HG03558 (cell line): ENCODE results near the gene CYB5A.

Experiments used
- ATAC-seq: cut with Tn5 transposase; IDR thresholded peaks from one replicate; pipeline ENCODE4 v1.9.1; 2021; ENCODE audit warnings: moderate number of reproducible peaks; ENCODE audit not compliant: unreplicated experiment; ENCODE audit errors: extremely low read depth

Gene CYB5A

GRCh38 chr18:74251297-74252038, 40.3 kb downstream of the CYB5A start:
- no peak for ATAC-seq

- no peak for ATAC-seq
Observed at GRCh38 chr18:74250131-74250530, 41.6 kb downstream of the CYB5A start.

- ATAC-seq = no peak
Observed at GRCh38 chr18:74249181-74249968, 42.4 kb downstream of the CYB5A start.

DNA sequence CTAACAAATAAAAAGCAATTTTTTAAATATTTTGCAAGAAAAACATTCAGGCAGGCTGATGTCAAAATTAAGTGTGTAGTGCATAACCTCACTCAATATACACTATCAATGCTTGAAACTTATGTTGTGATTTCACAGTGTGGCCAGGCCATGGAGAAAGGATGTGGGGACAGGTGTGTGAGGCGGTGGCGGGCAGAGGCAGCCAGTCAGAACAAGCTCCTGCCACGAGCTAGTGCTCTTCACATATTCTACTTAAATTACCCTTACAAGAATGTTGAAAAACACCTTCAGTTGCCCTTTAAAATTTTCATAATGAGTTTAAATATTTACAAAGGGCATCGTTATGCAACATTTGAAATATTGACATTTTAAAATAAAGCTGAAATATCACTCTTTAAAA, 43.2 kb downstream of the CYB5A start:
- peak; percentile 88 for ATAC-seq

DNA sequence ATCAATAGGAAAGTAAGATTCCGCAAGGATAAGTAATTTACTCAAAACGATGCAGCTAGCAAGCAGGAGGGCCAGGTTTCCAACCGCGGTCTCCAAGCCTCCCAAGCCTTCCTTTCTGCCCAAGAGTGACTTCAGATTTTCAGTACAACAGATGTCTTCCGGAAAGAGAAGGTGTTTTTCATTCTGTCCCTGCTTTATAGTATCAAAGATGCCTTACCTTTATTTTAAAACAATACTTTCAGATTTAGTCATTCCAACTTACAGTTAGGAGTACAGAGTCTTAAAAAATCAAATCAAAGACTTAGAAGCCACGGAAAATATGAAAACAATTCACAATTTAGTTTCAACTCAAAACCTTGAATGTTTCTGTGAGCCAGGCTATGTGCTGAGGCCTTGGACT, 43.6 kb downstream of the CYB5A start:
- no peak for ATAC-seq

- ATAC-seq = no peak
Observed at GRCh38 chr18:74244554-74244953, 47.2 kb downstream of the CYB5A start.

DNA sequence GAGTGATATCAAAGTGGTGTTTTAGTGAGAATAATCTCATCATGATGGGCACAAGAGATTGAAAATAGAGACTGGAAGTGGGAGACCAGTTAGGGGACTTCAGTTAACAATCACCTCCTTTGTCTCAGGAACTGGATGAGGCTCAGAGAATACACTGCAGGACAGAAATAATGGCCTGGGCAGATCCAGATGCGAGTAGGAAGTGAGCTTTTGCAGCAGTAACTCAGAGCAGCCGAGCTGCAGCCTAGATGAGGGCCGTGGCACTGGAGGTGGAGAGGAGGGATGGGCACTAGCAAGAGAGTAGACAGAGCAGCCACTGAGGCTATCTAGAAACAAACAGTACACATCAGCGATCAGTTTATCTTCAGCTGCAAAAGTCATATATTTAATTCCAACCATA, 48.6 kb downstream of the CYB5A start:
- no peak for ATAC-seq

GRCh38 chr18:74242438-74243096, 49.2 kb downstream of the CYB5A start:
- no peak for ATAC-seq

DNA sequence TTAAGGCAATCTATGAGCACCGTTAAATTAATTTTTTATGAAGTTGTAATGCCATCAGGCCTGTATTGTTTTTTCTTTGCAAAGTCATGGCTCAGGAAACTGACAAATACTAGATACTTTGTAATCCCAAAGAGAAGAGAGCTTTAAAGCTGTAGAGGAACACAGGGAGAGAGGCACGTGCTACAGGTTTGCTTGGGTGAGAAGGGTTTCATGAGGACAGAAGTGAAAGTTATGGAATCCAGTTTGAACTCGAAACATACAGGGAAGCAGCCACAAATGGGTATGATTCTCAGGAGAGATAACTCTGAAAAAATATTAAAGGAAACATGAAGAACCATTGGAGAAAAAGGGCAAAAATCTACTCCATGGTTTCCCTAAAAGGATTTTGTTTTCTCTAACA, 49.8 kb downstream of the CYB5A start:
- ATAC-seq = no peak

GRCh38 chr18:74241426-74241825, 50.3 kb downstream of the CYB5A start:
- ATAC-seq = no peak

GRCh38 chr18:74239567-74239966, 52.2 kb downstream of the CYB5A start:
- no peak for ATAC-seq

DNA sequence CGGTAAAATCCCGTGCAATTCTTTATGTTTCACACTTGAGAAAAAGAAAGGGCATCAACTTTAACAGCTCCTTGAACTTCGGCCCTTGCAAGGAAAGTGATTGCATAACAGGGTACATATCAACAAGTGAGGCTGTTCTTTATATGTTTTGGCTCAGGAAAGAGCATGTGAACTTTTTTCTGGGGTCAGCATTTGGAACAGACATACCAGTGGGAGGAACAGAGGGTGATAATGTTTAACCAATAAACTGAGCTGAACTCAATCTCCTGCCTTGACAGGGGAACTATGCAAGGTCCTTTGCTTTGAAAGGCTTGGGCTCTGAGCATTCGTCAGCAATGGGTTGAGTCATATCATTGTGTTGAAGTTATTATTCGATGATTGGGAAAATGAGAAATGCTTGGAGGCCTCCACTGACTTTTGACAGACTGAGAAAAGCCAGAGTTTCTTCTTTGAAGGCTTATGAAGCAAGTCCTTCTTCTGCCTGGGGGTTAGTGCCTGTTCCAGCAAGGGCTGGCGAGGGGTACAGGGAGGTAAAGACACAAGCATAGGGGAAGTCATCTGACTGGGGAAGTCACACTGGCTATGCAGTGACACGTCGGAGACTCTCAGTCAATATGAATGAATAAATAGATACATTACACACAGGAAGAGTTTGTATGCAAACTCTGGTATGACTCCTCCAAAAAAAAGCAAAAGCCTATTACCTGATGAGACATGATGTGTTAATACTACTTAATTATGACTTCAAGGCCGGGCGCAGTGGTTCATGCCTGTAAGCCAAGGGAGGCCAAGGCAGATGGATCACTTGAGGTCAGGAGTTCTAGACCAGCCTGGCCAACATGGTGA, 57.2 kb downstream of the CYB5A start:
- ATAC-seq = no peak

GRCh38 chr18:74233933-74234325, 57.8 kb downstream of the CYB5A start:
- no peak for ATAC-seq

DNA sequence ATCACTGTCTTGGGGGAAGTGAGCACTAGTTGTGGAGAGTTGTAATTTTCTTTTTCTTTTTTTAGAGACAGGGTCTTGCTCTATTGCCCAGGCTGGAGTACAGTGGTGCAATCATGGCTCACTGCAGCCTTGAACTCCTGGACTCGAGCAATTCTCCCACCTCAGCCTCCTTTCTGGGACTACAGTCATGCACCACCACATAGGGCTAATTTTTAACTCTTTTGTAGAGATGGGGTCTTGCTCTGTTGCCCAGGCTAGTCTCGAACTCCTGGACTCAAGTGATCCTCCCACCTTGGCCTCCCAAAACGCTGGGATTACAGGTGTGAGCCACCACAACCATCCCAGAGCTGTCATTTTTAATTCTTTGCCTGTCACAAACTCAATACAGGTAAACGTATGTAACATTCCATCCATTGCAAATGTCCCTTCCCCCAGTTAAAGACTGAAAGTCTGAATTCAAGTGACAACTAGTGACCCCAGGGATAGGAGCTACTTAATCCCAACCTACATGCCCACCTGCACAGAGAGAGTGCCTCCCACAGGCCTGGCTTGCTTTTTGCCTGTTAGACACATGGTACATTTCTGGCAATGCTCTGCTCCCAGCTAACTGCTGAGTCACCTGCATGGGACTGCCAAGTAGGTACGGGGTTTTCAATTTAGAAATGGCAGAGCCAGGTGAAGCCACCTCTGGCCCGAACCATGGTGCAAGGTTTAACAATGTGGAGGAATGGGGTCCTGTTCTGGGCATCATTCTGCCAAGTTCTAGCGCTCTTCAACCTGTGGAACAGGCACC, 60.6 kb downstream of the CYB5A start:
- no peak for ATAC-seq

GRCh38 chr18:74229891-74230290, 61.9 kb downstream of the CYB5A start:
- no peak for ATAC-seq

GRCh38 chr18:74229005-74229404, 62.8 kb downstream of the CYB5A start:
- ATAC-seq = no peak

- no peak for ATAC-seq
Observed at GRCh38 chr18:74228312-74228711, 63.5 kb downstream of the CYB5A start.

DNA sequence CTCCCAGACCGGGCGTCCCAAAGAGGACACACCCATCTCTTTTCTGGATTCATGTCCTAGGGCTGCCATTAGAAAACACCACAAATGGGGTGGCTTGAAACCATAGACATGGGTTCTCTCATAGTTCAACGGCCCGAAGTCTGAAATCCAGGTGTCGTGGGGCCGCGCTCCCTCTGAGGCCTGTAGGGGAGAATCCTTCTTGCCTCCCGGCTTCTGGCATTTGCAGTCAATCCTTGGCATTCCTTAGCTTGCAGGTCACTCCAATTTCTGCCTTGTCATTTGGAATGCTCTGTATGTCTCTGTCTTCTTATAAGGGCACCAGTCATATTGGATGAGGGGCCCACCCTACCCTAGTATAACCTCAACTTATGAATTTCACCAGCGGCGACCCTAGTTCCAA, 65.1 kb downstream of the CYB5A start:
- no peak for ATAC-seq

DNA sequence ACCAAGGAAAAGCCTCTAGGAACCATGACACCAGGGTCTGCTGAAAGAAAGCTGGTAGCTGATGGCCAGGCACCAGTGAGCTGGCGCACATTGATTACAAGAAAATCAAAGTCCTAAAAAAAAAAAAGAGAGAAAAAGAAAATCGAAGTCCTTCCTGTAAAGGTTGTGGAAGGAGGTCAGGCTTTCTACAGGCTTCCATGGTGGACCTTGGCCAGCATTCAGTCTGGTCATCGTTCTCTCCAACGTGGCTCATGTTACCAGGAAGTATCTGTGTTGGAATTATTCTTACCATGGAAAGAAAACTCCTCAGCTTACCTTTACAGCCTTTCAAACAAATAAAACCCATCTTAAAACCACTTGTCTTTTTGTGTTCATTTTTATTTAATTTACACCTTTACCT, 65.6 kb downstream of the CYB5A start:
- ATAC-seq = no peak
